Mammary epithelial cell (primary cell): ENCODE results near the gene CELF5.

Experiments
- EZH2 ChIP-seq: IDR thresholded peaks from 2 replicates; pipeline ENCODE4 v1.6.1; 2012; ENCODE audit warnings: low read length, inconsistent platforms, borderline replicate concordance
- TF ChIP-seq, protein P1 (sequence below), 2 donors: IDR thresholded peaks in 1 of 2; conservative IDR thresholded peaks in 1 of 2; 2 replicates each; pipeline ENCODE4 v1.5.1; 2011 to 2012; ENCODE audit warnings: inconsistent platforms in 2 of 2, low read length in 2 of 2, mild to moderate bottlenecking in 2 of 2, control low read depth in 1 of 2, low read depth in 1 of 2; ENCODE audit not compliant: insufficient read depth in 1 of 2; ENCODE audit errors: extremely low read depth in 1 of 2

DNA sequence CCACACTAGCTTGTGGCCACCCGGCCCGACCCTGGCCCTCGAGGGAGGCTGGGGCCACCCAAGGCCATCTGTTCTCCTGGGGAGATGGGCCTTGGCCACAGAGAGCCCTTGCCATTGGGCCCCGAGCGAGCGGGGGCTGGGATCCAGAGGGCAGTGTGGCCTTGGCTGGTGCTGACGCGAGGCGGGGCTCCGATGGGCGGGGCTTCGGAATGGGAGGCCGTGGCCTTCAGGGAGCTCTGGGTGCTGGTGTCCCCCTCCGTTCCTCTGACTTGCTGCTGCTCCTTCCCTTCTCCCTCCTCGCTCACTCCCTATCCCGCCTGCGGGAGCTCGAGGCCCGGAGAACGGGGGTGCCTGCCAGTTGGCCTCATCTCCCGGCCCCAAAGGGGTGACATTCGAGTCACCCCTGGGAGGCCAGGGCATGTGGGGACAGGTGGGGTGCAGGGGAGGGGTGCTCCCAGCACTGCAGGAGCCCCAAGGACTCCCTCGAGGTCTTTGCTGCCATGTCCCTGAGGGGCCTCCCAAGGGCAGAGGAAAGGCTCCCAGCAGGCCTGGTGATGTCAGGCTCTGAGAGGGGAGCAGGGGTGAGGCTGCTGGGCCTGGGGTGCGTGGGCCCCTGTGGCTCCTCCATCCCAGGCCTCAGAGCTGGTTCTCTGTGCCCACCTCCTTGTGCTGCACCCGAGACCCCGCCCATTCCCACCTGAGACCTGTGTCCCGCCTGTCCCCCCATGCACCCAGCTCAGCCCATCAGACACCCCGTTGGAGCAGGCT, 34.6 kb upstream of the CELF5 start:
- TF ChIP-seq, protein P1, sequence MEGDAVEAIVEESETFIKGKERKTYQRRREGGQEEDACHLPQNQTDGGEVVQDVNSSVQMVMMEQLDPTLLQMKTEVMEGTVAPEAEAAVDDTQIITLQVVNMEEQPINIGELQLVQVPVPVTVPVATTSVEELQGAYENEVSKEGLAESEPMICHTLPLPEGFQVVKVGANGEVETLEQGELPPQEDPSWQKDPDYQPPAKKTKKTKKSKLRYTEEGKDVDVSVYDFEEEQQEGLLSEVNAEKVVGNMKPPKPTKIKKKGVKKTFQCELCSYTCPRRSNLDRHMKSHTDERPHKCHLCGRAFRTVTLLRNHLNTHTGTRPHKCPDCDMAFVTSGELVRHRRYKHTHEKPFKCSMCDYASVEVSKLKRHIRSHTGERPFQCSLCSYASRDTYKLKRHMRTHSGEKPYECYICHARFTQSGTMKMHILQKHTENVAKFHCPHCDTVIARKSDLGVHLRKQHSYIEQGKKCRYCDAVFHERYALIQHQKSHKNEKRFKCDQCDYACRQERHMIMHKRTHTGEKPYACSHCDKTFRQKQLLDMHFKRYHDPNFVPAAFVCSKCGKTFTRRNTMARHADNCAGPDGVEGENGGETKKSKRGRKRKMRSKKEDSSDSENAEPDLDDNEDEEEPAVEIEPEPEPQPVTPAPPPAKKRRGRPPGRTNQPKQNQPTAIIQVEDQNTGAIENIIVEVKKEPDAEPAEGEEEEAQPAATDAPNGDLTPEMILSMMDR (conservative IDR thresholded peaks at IDR 0.05 in 1 of 2, IDR thresholded peaks at IDR 0.05 in 1 of 2; ENCODE audit: extremely low read depth in 1 of 2, insufficient read depth in 1 of 2, low read depth in 1 of 2, low read length in 2 of 2) = no peak
- no peak for TF ChIP-seq EZH2
